ENCODE data around the gene ATRN. TPM values are rescaled to one million over a fixed set of nuclear protein-coding genes. Genes with fewer than 3 reads are reported as not detected.

The ATRN gene
- total RNA-seq, 2 experiments from 2014 or later, result 0.09 to 4.5 TPM

- POLR2A ChIA-PET, result interaction anchor here (1.0 kb wide), 1 partner anchor 11 kb away, joined by 3 read pairs; no protein-coding TSS in a partner anchor
- Histone ChIP-seq H2AFZ (ENCODE audit: low read length) (no peak overlapping the region), H3K9me3 (ENCODE audit: low read length) (no peaks in the 10 kb centered on the region), H3K4me3 (ENCODE audit: low read depth, low read length, poor library complexity, severe bottlenecking) (no peak overlapping the region), H3K27ac (ENCODE audit: low read depth, low read length, poor library complexity, severe bottlenecking) (no peak overlapping the region), H3K4me2 (ENCODE audit: low read length) (no peak overlapping the region), H3K79me2 (ENCODE audit: insufficient read depth, low read depth, low read length) (no peaks in the 10 kb centered on the region), H3K9me2 (ENCODE audit: insufficient read depth, low read length) (no peaks in the 10 kb centered on the region), H4K20me1 (ENCODE audit: insufficient read depth, low read length) (no peaks in the 10 kb centered on the region), H3K4me1 (ENCODE audit: insufficient read depth, low read length, poor library complexity, severe bottlenecking) (peaks cover 11% of the 10 kb centered on the region), H3K36me3 (ENCODE audit: insufficient read depth, low read length) (no peaks in the 10 kb centered on the region)
- CTCF ChIA-PET (ENCODE audit: unreplicated experiment), result interaction anchor here (0.6 to 1.5 kb wide), 3 partner anchors 58 to 148 kb away, joined by 3 to 5 read pairs (median 4); no protein-coding TSS in a partner anchor
- no peak for DNase-seq (ENCODE audit: low spot score)
- intact Hi-C loops (cut with micrococcal nuclease; ENCODE audit: unreplicated experiment), result loop anchor here (1.0 to 5.0 kb wide), 3 partner anchors 58 to 204 kb away; partner anchors contain the start of gene ADISSP
- BruUV-seq (replicated peaks), result no TSS peak
- no peak for TF ChIP-seq EZH2phosphoT487 (IDR thresholded peaks at IDR 0.05; ENCODE audit: borderline replicate concordance, low read depth, low read length)
- TF ChIP-seq, protein P1, sequence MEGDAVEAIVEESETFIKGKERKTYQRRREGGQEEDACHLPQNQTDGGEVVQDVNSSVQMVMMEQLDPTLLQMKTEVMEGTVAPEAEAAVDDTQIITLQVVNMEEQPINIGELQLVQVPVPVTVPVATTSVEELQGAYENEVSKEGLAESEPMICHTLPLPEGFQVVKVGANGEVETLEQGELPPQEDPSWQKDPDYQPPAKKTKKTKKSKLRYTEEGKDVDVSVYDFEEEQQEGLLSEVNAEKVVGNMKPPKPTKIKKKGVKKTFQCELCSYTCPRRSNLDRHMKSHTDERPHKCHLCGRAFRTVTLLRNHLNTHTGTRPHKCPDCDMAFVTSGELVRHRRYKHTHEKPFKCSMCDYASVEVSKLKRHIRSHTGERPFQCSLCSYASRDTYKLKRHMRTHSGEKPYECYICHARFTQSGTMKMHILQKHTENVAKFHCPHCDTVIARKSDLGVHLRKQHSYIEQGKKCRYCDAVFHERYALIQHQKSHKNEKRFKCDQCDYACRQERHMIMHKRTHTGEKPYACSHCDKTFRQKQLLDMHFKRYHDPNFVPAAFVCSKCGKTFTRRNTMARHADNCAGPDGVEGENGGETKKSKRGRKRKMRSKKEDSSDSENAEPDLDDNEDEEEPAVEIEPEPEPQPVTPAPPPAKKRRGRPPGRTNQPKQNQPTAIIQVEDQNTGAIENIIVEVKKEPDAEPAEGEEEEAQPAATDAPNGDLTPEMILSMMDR (conservative IDR thresholded peaks at IDR 0.05; ENCODE audit: low read length), result no peak
Observed at GRCh38 chr20:3563133-3563532, 92.3 kb downstream of the ATRN start.

DNA sequence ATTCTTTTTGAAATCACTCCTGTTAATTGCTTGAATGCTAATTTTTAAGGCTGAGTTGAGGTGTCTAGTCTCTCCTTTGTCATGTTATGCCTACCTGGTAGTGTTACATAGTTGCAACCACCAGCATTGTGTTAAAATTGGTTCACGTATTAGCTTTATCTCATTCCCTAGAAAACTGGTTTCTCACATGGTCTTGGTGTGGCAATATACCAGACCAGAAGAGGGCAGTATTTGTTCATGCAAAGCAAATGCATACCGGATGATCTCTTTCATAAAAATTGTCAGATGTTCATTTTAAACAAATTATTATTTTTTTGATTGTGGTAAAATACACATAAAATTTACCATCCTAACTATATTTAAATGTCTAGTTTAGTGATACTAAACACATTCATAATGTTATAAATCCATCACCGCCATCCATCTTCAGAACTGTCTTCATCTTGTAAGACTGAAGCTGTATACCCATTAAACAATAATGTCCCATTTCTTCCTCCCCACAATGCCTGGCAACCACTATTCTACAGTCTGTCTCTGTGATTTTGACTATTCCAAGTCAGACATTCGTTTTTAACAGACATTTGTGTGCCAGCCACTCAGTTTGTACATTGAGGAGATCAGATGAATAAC, 92.8 kb downstream of the ATRN start:
- Histone ChIP-seq H3K4me2 (ENCODE audit: low read length) (no peak overlapping the region), H3K4me3 (ENCODE audit: low read depth, low read length, poor library complexity, severe bottlenecking) (no peak overlapping the region), H3K4me1 (ENCODE audit: insufficient read depth, low read length, poor library complexity, severe bottlenecking) (peaks cover 11% of the 10 kb centered on the region), H4K20me1 (ENCODE audit: insufficient read depth, low read length) (no peaks in the 10 kb centered on the region), H3K9me2 (ENCODE audit: insufficient read depth, low read length) (no peaks in the 10 kb centered on the region), H3K79me2 (ENCODE audit: insufficient read depth, low read depth, low read length) (no peaks in the 10 kb centered on the region), H3K27ac (ENCODE audit: low read depth, low read length, poor library complexity, severe bottlenecking) (no peak overlapping the region), H3K36me3 (ENCODE audit: insufficient read depth, low read length) (no peaks in the 10 kb centered on the region), H2AFZ (ENCODE audit: low read length) (no peak overlapping the region), H3K9me3 (ENCODE audit: low read length) (no peaks in the 10 kb centered on the region)
- CTCF ChIA-PET (ENCODE audit: unreplicated experiment), result interaction anchor here (0.6 to 1.5 kb wide), 3 partner anchors 57 to 147 kb away, joined by 3 to 5 read pairs (median 4); no protein-coding TSS in a partner anchor
- intact Hi-C loops (cut with micrococcal nuclease; ENCODE audit: unreplicated experiment), result loop anchor here (1.0 to 5.0 kb wide), 3 partner anchors 58 to 204 kb away; partner anchors contain the start of gene ADISSP
- peak; percentile 65 for DNase-seq (ENCODE audit: low spot score)
- no TSS peak for BruUV-seq (replicated peaks)
- POLR2A ChIA-PET, result interaction anchor here (0.7 kb wide), 1 partner anchor 37 kb away, joined by 3 read pairs; no protein-coding TSS in a partner anchor
- TF ChIP-seq, protein P1 (conservative IDR thresholded peaks at IDR 0.05; ENCODE audit: low read length), result peak; percentile 95
- no peak for TF ChIP-seq EZH2phosphoT487 (IDR thresholded peaks at IDR 0.05; ENCODE audit: borderline replicate concordance, low read depth, low read length)

GRCh38 chr20:3565851-3566250, 95.0 kb downstream of the ATRN start:
- no peaks in the 10 kb centered on the region for H3K4me1 ChIP-seq (ENCODE audit: insufficient read depth, low read length, poor library complexity, severe bottlenecking)
- H3K36me3 ChIP-seq (ENCODE audit: insufficient read depth, low read length), result no peaks in the 10 kb centered on the region
- no peak overlapping the region for H2AFZ ChIP-seq (ENCODE audit: low read length)
- H3K4me3 ChIP-seq (ENCODE audit: low read depth, low read length, poor library complexity, severe bottlenecking), result no peak overlapping the region
- BruUV-seq (replicated peaks), result no TSS peak
- no peak for DNase-seq (ENCODE audit: low spot score)
- no peaks in the 10 kb centered on the region for H3K9me2 ChIP-seq (ENCODE audit: insufficient read depth, low read length)
- no peaks in the 10 kb centered on the region for H3K79me2 ChIP-seq (ENCODE audit: insufficient read depth, low read depth, low read length)
- TF ChIP-seq EZH2phosphoT487 (IDR thresholded peaks at IDR 0.05; ENCODE audit: borderline replicate concordance, low read depth, low read length), result no peak
- TF ChIP-seq, protein P1 (conservative IDR thresholded peaks at IDR 0.05; ENCODE audit: low read length), result no peak
- ChIA-PET POLR2A (no interaction called here), CTCF (ENCODE audit: unreplicated experiment) (no interaction called here)
- intact Hi-C loops (cut with micrococcal nuclease; ENCODE audit: unreplicated experiment), result no loop called here
- no peaks in the 10 kb centered on the region for H3K9me3 ChIP-seq (ENCODE audit: low read length)
- no peak overlapping the region for H3K4me2 ChIP-seq (ENCODE audit: low read length)
- H3K27ac ChIP-seq (ENCODE audit: low read depth, low read length, poor library complexity, severe bottlenecking), result no peak overlapping the region
- H4K20me1 ChIP-seq (ENCODE audit: insufficient read depth, low read length), result no peaks in the 10 kb centered on the region

Data from OCI-LY7 (cell line).